ENCODE measurements around the gene TALDO1.
A peak's percentile ranks its signal among the peaks of the same experiment; 100 is the strongest.

Gene TALDO1

GRCh38 chr11:809287-810039, 62.2 kb downstream of the TALDO1 start, which contains the start of gene RPLP2:
Gene RPLP2 (plus strand): TSS chr11:809967. CDS start chr11:810235, 268 bp downstream.
- Histone ChIP-seq H3K4me2 (ENCODE audit: low read length) (peak within 1 kb of the TSS; percentile 88), H2AFZ (ENCODE audit: low read length) (no peak within 1 kb of the TSS), H3K79me2 (ENCODE audit: insufficient read depth, low read length) (peaks cover 15% of the 10 kb centered on the region), H4K20me1 (ENCODE audit: insufficient read depth, low read length) (no peaks in the 10 kb centered on the region), H3F3A (ENCODE audit: insufficient read depth, low read length) (no peaks in the 10 kb centered on the region; the same call in 1 of the 2 replicates), H3K9ac (ENCODE audit: low read length) (peak within 1 kb of the TSS; percentile 91), H3K27me3 (ENCODE audit: insufficient read depth, low read length) (no peaks in the 10 kb centered on the region), H3K27ac (ENCODE audit: low read depth, low read length, poor library complexity, severe bottlenecking) (peak within 1 kb of the TSS; percentile 89), H3K4me1 (ENCODE audit: insufficient read depth, low read length, severe bottlenecking) (peaks cover 45% of the 10 kb centered on the region), H3K36me3 (ENCODE audit: insufficient read depth, low read length) (peaks cover 41% of the 10 kb centered on the region), H3K4me3 (ENCODE audit: low read depth, low read length, poor library complexity, severe bottlenecking) (peak within 1 kb of the TSS; percentile 83), H3K9me3 (ENCODE audit: low read length) (no peaks in the 10 kb centered on the region), H3K9me2 (ENCODE audit: low read depth, low read length) (no peaks in the 10 kb centered on the region)
- TF ChIP-seq, protein P1, sequence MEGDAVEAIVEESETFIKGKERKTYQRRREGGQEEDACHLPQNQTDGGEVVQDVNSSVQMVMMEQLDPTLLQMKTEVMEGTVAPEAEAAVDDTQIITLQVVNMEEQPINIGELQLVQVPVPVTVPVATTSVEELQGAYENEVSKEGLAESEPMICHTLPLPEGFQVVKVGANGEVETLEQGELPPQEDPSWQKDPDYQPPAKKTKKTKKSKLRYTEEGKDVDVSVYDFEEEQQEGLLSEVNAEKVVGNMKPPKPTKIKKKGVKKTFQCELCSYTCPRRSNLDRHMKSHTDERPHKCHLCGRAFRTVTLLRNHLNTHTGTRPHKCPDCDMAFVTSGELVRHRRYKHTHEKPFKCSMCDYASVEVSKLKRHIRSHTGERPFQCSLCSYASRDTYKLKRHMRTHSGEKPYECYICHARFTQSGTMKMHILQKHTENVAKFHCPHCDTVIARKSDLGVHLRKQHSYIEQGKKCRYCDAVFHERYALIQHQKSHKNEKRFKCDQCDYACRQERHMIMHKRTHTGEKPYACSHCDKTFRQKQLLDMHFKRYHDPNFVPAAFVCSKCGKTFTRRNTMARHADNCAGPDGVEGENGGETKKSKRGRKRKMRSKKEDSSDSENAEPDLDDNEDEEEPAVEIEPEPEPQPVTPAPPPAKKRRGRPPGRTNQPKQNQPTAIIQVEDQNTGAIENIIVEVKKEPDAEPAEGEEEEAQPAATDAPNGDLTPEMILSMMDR (IDR thresholded peaks at IDR 0.05; ENCODE audit: low read length) = no peak
- TF ChIP-seq EZH2 (IDR thresholded peaks at IDR 0.05; ENCODE audit: borderline replicate concordance, low read length) = no peak

GRCh38 chr11:810040-810567, 62.8 kb downstream of the TALDO1 start:
- Histone ChIP-seq H3K4me1 (ENCODE audit: insufficient read depth, low read length, severe bottlenecking) (peaks cover 41% of the 10 kb centered on the region), H3K27ac (ENCODE audit: low read depth, low read length, poor library complexity, severe bottlenecking) (peak overlapping the region; percentile 59), H3F3A (ENCODE audit: insufficient read depth, low read length) (no peaks in the 10 kb centered on the region; the same call in 1 of the 2 replicates), H3K4me2 (ENCODE audit: low read length) (peak overlapping the region; percentile 88), H3K27me3 (ENCODE audit: insufficient read depth, low read length) (no peaks in the 10 kb centered on the region), H3K9me3 (ENCODE audit: low read length) (no peaks in the 10 kb centered on the region), H3K9ac (ENCODE audit: low read length) (peak overlapping the region; percentile 91), H3K36me3 (ENCODE audit: insufficient read depth, low read length) (peaks cover 45% of the 10 kb centered on the region), H2AFZ (ENCODE audit: low read length) (no peak overlapping the region), H3K4me3 (ENCODE audit: low read depth, low read length, poor library complexity, severe bottlenecking) (peak overlapping the region; percentile 83), H3K9me2 (ENCODE audit: low read depth, low read length) (no peaks in the 10 kb centered on the region), H3K79me2 (ENCODE audit: insufficient read depth, low read length) (peaks cover 15% of the 10 kb centered on the region), H4K20me1 (ENCODE audit: insufficient read depth, low read length) (no peaks in the 10 kb centered on the region)
- TF ChIP-seq, protein P1 (IDR thresholded peaks at IDR 0.05; ENCODE audit: low read length) = no peak
- TF ChIP-seq EZH2 (IDR thresholded peaks at IDR 0.05; ENCODE audit: borderline replicate concordance, low read length) = no peak

DNA sequence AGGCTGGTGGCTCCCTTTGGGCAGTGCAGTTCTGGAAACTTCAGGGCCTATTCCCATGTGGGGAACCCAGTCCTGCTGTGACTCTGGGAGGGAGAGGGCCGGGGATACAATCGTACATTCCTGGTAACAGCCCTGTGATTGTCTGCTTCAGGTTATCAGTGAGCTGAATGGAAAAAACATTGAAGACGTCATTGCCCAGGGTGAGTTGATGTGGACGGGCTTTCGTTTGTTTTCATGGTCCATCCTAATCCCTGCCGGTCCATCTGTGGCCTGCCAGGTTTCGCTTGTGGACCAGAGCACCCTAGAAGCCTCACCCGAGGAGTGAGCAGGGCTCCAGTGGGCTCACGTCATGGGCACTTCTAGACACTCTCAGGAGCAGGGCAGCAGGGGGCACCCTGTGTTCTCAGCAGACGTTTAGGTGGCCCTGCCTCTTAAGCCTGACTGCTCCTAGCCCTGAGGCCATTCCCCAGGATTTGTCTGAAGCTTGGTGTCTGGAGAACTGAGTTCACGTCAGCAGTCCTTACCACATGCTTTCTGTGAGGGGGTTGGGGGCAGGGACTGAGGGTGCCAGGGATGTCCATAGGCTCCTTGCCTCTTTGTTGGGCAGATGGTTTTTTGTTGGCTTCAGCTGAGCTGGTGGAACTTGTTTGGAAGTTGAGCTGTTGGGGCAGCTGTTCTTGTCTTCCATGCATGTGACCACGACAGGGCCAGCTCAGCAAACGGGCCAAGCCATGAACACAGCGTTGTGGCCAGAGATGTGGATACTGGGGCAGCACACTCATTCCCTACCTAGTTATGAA, 64.4 kb downstream of the TALDO1 start:
- no peak overlapping the region for H2AFZ ChIP-seq (ENCODE audit: low read length)
- H3K4me3 ChIP-seq (ENCODE audit: low read depth, low read length, poor library complexity, severe bottlenecking) = peak overlapping the region; percentile 83
- H3K9me3 ChIP-seq (ENCODE audit: low read length) = no peaks in the 10 kb centered on the region
- peaks cover 30% of the 10 kb centered on the region for H3K4me1 ChIP-seq (ENCODE audit: insufficient read depth, low read length, severe bottlenecking)
- no peak for TF ChIP-seq EZH2 (IDR thresholded peaks at IDR 0.05; ENCODE audit: borderline replicate concordance, low read length)
- TF ChIP-seq, protein P1 (IDR thresholded peaks at IDR 0.05; ENCODE audit: low read length) = peak; percentile 14; the same call in 1 of the 2 replicates
- H3K27me3 ChIP-seq (ENCODE audit: insufficient read depth, low read length) = no peaks in the 10 kb centered on the region
- H3K4me2 ChIP-seq (ENCODE audit: low read length) = peak overlapping the region; percentile 88
- H3K36me3 ChIP-seq (ENCODE audit: insufficient read depth, low read length) = peaks cover 57% of the 10 kb centered on the region
- H3F3A ChIP-seq (ENCODE audit: insufficient read depth, low read length) = no peaks in the 10 kb centered on the region; the same call in 1 of the 2 replicates
- no peaks in the 10 kb centered on the region for H4K20me1 ChIP-seq (ENCODE audit: insufficient read depth, low read length)
- H3K9ac ChIP-seq (ENCODE audit: low read length) = peak overlapping the region; percentile 91
- H3K9me2 ChIP-seq (ENCODE audit: low read depth, low read length) = no peaks in the 10 kb centered on the region
- peak overlapping the region; percentile 59 for H3K27ac ChIP-seq (ENCODE audit: low read depth, low read length, poor library complexity, severe bottlenecking)
- peaks cover 15% of the 10 kb centered on the region for H3K79me2 ChIP-seq (ENCODE audit: insufficient read depth, low read length)
